ENCODE data around the gene PRR18.
"Not testable (repeated sequence)": the region's sequence is repeated elsewhere in the genome, so short reads cannot be mapped to it uniquely, and the experiment has no call there.

PRR18 gene

GRCh38 chr6:166308033-166308768 lies at the start of gene PRR18:
Gene PRR18 (minus strand): TSS chr6:166308392. CDS start chr6:166308142, 250 bp downstream.
- no peak for DNase-seq (ENCODE audit: low read depth in 2 of 2, low spot score in 1 of 2)

- no peak for DNase-seq (ENCODE audit: low read depth in 2 of 2, low spot score in 1 of 2)
Observed at GRCh38 chr6:166355552-166355951, 47.4 kb upstream of the PRR18 start.

GRCh38 chr6:166354965-166355364 lies 46.8 kb upstream of the PRR18 start:
- DNase-seq (ENCODE audit: low read depth in 2 of 2, low spot score in 1 of 2) = no peak

GRCh38 chr6:166354143-166354542 lies 46.0 kb upstream of the PRR18 start:
- no peak for DNase-seq (ENCODE audit: low read depth in 2 of 2, low spot score in 1 of 2)

- no peak for DNase-seq (ENCODE audit: low read depth in 2 of 2, low spot score in 1 of 2)
Observed at GRCh38 chr6:166353507-166353906, 45.3 kb upstream of the PRR18 start.

GRCh38 chr6:166352923-166353322 lies 44.7 kb upstream of the PRR18 start:
- no peak for DNase-seq (ENCODE audit: low read depth in 2 of 2, low spot score in 1 of 2)

- no peak for DNase-seq (ENCODE audit: low read depth in 2 of 2, low spot score in 1 of 2)
Observed at GRCh38 chr6:166351715-166352285, 43.6 kb upstream of the PRR18 start.

GRCh38 chr6:166348305-166348949 lies 40.2 kb upstream of the PRR18 start:
- DNase-seq (ENCODE audit: low read depth in 2 of 2, low spot score in 1 of 2) = no peak

- DNase-seq (ENCODE audit: low read depth in 2 of 2, low spot score in 1 of 2) = no peak
Observed at GRCh38 chr6:166346965-166347364, 38.8 kb upstream of the PRR18 start.

- no peak for DNase-seq (ENCODE audit: low read depth in 2 of 2, low spot score in 1 of 2)
Observed at GRCh38 chr6:166346449-166346848, 38.3 kb upstream of the PRR18 start.

GRCh38 chr6:166345672-166346071 lies 37.5 kb upstream of the PRR18 start:
- DNase-seq (ENCODE audit: low read depth in 2 of 2, low spot score in 1 of 2) = not testable (repeated sequence)

GRCh38 chr6:166344921-166345320 lies 36.7 kb upstream of the PRR18 start:
- DNase-seq (ENCODE audit: low read depth in 2 of 2, low spot score in 1 of 2) = not testable (repeated sequence)

- DNase-seq (ENCODE audit: low read depth in 2 of 2, low spot score in 1 of 2) = no peak
Observed at GRCh38 chr6:166344240-166344639, 36.0 kb upstream of the PRR18 start.

- no peak for DNase-seq (ENCODE audit: low read depth in 2 of 2, low spot score in 1 of 2)
Observed at GRCh38 chr6:166343150-166343487, 34.9 kb upstream of the PRR18 start.

- DNase-seq (ENCODE audit: low read depth in 2 of 2, low spot score in 1 of 2) = peak; percentile 52 to 70
Observed at GRCh38 chr6:166342349-166343149, 34.4 kb upstream of the PRR18 start, which contains the start of gene SFT2D1. Gene SFT2D1 (minus strand): TSS chr6:166342545. CDS start chr6:166342481, 64 bp downstream.

GRCh38 chr6:166341977-166342348 lies 33.8 kb upstream of the PRR18 start:
- no peak for DNase-seq (ENCODE audit: low read depth in 2 of 2, low spot score in 1 of 2)

- DNase-seq (ENCODE audit: low read depth in 2 of 2, low spot score in 1 of 2) = no peak
Observed at GRCh38 chr6:166341464-166341863, 33.3 kb upstream of the PRR18 start.

GRCh38 chr6:166338854-166339253 lies 30.7 kb upstream of the PRR18 start:
- DNase-seq (ENCODE audit: low read depth in 2 of 2, low spot score in 1 of 2) = no peak

GRCh38 chr6:166336847-166337246 lies 28.7 kb upstream of the PRR18 start:
- DNase-seq (ENCODE audit: low read depth in 2 of 2, low spot score in 1 of 2) = no peak

GRCh38 chr6:166335378-166336302 lies 27.4 kb upstream of the PRR18 start:
- DNase-seq (ENCODE audit: low read depth in 2 of 2, low spot score in 1 of 2) = no peak

- no peak for DNase-seq (ENCODE audit: low read depth in 2 of 2, low spot score in 1 of 2)
Observed at GRCh38 chr6:166334878-166335277, 26.7 kb upstream of the PRR18 start.

All from stimulated activated CD8-positive, alpha-beta memory T cell treated with anti-CD3 and anti-CD28 coated beads, Interleukin-4, amount 100 ng/mL, for 4 hours (primary cell).